GM12801 (cell line): ENCODE results near the gene KIRREL1.

ENCODE experiments used
- CTCF ChIP-seq: IDR thresholded peaks from one replicate; pipeline ENCODE4 v1.5.1; 2011; ENCODE audit warnings: control low read depth; ENCODE audit not compliant: insufficient read length; ENCODE audit errors: extremely low read depth

The KIRREL1 gene

GRCh38 chr1:158101455-158101854, 108.0 kb downstream of the KIRREL1 start:
- TF ChIP-seq CTCF: no peak

GRCh38 chr1:158101927-158102326, 108.5 kb downstream of the KIRREL1 start:
- TF ChIP-seq CTCF: no peak

GRCh38 chr1:158102881-158103674, 109.6 kb downstream of the KIRREL1 start:
- TF ChIP-seq CTCF: no peak

- TF ChIP-seq CTCF: no peak
Measured at GRCh38 chr1:158103861-158104522, 110.5 kb downstream of the KIRREL1 start.

- no peak for TF ChIP-seq CTCF
Measured at GRCh38 chr1:158104891-158105290, 111.4 kb downstream of the KIRREL1 start.

GRCh38 chr1:158105352-158106095, 112.1 kb downstream of the KIRREL1 start:
- no peak for TF ChIP-seq CTCF

GRCh38 chr1:158107916-158108315, 114.5 kb downstream of the KIRREL1 start:
- no peak for TF ChIP-seq CTCF
